ENCODE data around the gene EPAS1.

Gene EPAS1

DNA sequence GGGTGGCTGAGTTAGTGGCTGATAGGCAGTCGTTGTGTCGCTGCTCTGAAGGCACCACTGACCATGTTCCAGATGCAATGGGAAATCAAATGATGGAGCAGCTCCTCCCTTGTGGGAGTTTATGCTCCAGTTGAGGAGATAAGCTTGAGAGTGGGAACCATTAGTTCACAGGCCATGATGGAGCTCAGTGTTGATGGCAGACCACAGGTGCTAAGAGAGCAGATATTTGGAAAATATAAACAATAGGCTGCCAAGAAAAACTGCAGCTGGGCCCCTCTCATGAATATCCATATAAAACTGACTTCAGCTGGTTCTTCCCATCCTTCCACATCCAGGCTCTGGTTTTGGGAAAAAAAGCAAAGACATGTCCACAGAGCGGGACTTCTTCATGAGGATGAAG, 63.1 kb downstream of the EPAS1 start:
- no peak overlapping the region for H3K4me3 ChIP-seq (ENCODE audit: low read depth, low read length)
- DNase-seq (ENCODE audit: low read depth) = no peak
- TF ChIP-seq, protein P1, sequence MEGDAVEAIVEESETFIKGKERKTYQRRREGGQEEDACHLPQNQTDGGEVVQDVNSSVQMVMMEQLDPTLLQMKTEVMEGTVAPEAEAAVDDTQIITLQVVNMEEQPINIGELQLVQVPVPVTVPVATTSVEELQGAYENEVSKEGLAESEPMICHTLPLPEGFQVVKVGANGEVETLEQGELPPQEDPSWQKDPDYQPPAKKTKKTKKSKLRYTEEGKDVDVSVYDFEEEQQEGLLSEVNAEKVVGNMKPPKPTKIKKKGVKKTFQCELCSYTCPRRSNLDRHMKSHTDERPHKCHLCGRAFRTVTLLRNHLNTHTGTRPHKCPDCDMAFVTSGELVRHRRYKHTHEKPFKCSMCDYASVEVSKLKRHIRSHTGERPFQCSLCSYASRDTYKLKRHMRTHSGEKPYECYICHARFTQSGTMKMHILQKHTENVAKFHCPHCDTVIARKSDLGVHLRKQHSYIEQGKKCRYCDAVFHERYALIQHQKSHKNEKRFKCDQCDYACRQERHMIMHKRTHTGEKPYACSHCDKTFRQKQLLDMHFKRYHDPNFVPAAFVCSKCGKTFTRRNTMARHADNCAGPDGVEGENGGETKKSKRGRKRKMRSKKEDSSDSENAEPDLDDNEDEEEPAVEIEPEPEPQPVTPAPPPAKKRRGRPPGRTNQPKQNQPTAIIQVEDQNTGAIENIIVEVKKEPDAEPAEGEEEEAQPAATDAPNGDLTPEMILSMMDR (conservative IDR thresholded peaks at IDR 0.05; ENCODE audit: low read depth, low read length) = no peak

DNA sequence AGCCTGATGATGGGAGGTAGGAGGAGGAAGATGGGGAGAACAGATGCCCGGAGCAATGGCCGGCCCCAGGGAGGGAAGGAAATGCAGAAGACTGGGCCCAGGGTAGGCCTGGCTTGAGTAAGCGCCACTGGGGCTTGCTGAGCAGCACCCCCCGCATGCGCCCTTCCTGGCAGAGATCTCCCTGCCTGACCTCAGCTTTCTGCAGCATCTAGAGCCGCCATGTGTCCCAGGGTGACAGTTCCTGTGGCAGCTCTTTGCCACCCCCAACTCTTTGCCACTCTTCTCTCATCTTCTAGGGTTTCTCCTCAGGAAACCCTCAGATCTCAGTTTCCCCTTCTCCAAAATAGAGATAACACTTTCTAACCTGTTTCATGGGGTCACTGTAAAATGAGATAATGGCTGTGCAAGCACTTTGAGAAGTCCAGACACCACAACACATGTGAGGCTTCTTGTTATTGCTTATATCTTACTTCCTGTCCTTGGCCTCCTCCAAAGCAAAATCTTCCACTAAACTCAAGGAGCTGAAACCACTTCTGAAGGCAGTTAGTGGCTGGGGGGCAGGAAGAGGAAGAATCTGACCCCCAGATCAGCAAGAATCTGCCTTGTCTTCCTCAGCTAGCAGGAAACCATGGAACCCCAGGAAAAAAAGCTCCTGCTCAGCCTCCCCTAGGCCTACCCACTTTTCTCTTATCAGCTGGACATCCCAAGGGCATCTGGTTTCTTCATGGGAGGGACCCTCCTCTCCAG, 64.9 kb downstream of the EPAS1 start:
- DNase-seq (ENCODE audit: low read depth) = no peak
- TF ChIP-seq, protein P1 (conservative IDR thresholded peaks at IDR 0.05; ENCODE audit: low read depth, low read length) = no peak
- no peak overlapping the region for H3K4me3 ChIP-seq (ENCODE audit: low read depth, low read length)

GRCh38 chr2:46362667-46363012, 65.4 kb downstream of the EPAS1 start:
- TF ChIP-seq, protein P1 (conservative IDR thresholded peaks at IDR 0.05; ENCODE audit: low read depth, low read length) = no peak
- no peak for DNase-seq (ENCODE audit: low read depth)
- no peak overlapping the region for H3K4me3 ChIP-seq (ENCODE audit: low read depth, low read length)

GRCh38 chr2:46363535-46364170, 66.4 kb downstream of the EPAS1 start:
- H3K4me3 ChIP-seq (ENCODE audit: low read depth, low read length) = no peak overlapping the region
- DNase-seq (ENCODE audit: low read depth) = peak; percentile 85
- TF ChIP-seq, protein P1 (conservative IDR thresholded peaks at IDR 0.05; ENCODE audit: low read depth, low read length) = no peak

- peak; percentile 82 for DNase-seq (ENCODE audit: low read depth)
- H3K4me3 ChIP-seq (ENCODE audit: low read depth, low read length) = no peak overlapping the region
- TF ChIP-seq, protein P1 (conservative IDR thresholded peaks at IDR 0.05; ENCODE audit: low read depth, low read length) = peak; percentile 81
Observed at GRCh38 chr2:46364797-46365457, 67.7 kb downstream of the EPAS1 start.

DNA sequence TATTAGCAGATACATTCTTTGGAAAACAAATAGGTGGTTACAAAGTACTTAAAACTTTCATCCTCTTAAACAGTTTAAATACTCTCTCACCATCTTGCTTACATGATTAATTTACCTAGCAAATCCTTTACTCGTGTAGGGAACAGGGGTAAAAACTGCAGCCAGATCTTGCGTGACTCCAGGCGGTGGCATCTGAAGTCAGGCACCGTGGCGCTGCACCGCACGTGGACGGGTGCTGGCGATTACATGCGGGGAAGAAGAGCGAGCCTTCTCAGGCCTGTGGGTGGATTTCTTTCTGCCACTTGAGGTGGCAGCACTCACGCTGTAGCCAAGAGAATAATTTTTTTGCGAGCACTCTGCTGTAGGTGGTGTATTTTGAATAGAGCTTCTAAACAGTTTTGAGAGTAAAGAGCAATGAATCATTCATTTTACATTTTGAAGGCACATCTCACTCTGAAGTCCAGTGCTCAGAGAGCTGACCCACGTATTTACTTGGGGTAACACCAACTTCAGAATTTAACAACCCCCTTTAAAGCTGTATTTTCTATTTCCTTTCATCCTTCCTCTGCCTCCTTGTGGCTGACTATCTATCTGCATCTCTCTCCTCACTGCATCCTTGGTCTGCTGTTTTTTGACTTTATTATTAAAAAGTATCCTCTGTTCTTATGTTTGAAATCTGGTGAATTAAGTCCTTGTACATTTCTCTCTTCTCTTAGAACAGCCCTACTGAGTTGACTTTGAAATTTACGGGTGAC, 68.9 kb downstream of the EPAS1 start:
- no peak overlapping the region for H3K4me3 ChIP-seq (ENCODE audit: low read depth, low read length)
- DNase-seq (ENCODE audit: low read depth) = peak; percentile 56
- TF ChIP-seq, protein P1 (conservative IDR thresholded peaks at IDR 0.05; ENCODE audit: low read depth, low read length) = peak; percentile 77
